SK-N-SH treated with all-trans-retinoic acid at 6 μM for 48 hours (cell line): Measurements from ENCODE around the gene SH2D6.

Experiments used
- ATAC-seq: fragments of 200-7000 bp; cut with Tn5 transposase; 3 replicates; pipeline ENCODE4 v1.9.1; 2020; ENCODE audit warnings: mild to moderate bottlenecking, moderate library complexity
- ARNTL ChIP-seq: fragments of 450-650 bp; formaldehyde crosslinking; IDR thresholded peaks from 2 replicates; pipeline ENCODE4 v1.5.0; 2020; ENCODE audit warnings: low read depth, mild to moderate bottlenecking, moderate library complexity, borderline replicate concordance
- BACH2 ChIP-seq: fragments of 250-450 bp; sonication (Bioruptor Pico); IDR thresholded peaks from 2 replicates; pipeline ENCODE4 v1.9.0; 2021; ENCODE audit warnings: mild to moderate bottlenecking, borderline replicate concordance
- CSDC2 ChIP-seq: fragments of 250-450 bp; sonication (Bioruptor Pico); IDR thresholded peaks from 2 replicates; pipeline ENCODE4 v1.5.0; 2020; ENCODE audit warnings: mild to moderate bottlenecking, moderate library complexity
- ESRRG ChIP-seq: fragments of 250-450 bp; sonication (Bioruptor Pico); IDR thresholded peaks from 2 replicates; pipeline ENCODE4 v1.6.1; 2021; ENCODE audit warnings: mild to moderate bottlenecking
- GLIS3 ChIP-seq: fragments of 250-450 bp; sonication (Bioruptor Pico); IDR thresholded peaks from 2 replicates; pipeline ENCODE4 v1.5.0; 2020; ENCODE audit warnings: mild to moderate bottlenecking, moderate library complexity
- OSR1 ChIP-seq: fragments of 250-450 bp; sonication (Bioruptor Pico); IDR thresholded peaks from 2 replicates; pipeline ENCODE4 v1.8.0; 2022; ENCODE audit warnings: moderate library complexity, mild to moderate bottlenecking, inconsistent platforms
- POU6F1 ChIP-seq: fragments of 250-450 bp; sonication (Bioruptor Pico); IDR thresholded peaks from 2 replicates; pipeline ENCODE4 v1.8.0; 2021; ENCODE audit warnings: low read depth, mild to moderate bottlenecking, moderate library complexity, borderline replicate concordance
- PPARA ChIP-seq: fragments of 250-450 bp; sonication (Bioruptor Pico); IDR thresholded peaks from 2 replicates; pipeline ENCODE4 v1.5.0; 2020; ENCODE audit warnings: mild to moderate bottlenecking, borderline replicate concordance
- RARB ChIP-seq: fragments of 250-450 bp; sonication (Bioruptor Pico); IDR thresholded peaks from 2 replicates; pipeline ENCODE4 v1.8.0; 2021; ENCODE audit warnings: mild to moderate bottlenecking, moderate library complexity
- TCF4 ChIP-seq: fragments of 250-450 bp; sonication (Bioruptor Pico); IDR thresholded peaks from 2 replicates; pipeline ENCODE4 v1.8.0; 2021; ENCODE audit warnings: mild to moderate bottlenecking, moderate library complexity, borderline replicate concordance
- TOX ChIP-seq: fragments of 250-450 bp; sonication (Bioruptor Pico); IDR thresholded peaks from 2 replicates; pipeline ENCODE4 v1.8.0; 2021; ENCODE audit warnings: mild to moderate bottlenecking, moderate library complexity, borderline replicate concordance
- ZC3H10 ChIP-seq: fragments of 250-450 bp; sonication (Bioruptor Pico); IDR thresholded peaks from 2 replicates; pipeline ENCODE4 v1.5.1; 2021; ENCODE audit warnings: mild to moderate bottlenecking, moderate library complexity
- ZFP3 ChIP-seq: fragments of 250-450 bp; sonication (Bioruptor Pico); IDR thresholded peaks from 2 replicates; pipeline ENCODE4 v1.5.0; 2020; ENCODE audit warnings: mild to moderate bottlenecking, moderate library complexity
- ZFP30 ChIP-seq: fragments of 450-650 bp; formaldehyde crosslinking; IDR thresholded peaks from 2 replicates; pipeline ENCODE4 v1.5.0; 2022; ENCODE audit warnings: mild to moderate bottlenecking, moderate library complexity
- ZNF70 ChIP-seq: fragments of 450-650 bp; formaldehyde crosslinking; IDR thresholded peaks from 2 replicates; pipeline ENCODE4 v1.5.0; 2020; ENCODE audit warnings: mild to moderate bottlenecking, moderate library complexity
- ZNF8 ChIP-seq: fragments of 450-650 bp; formaldehyde crosslinking; IDR thresholded peaks from 2 replicates; pipeline ENCODE4 v1.5.0; 2020; ENCODE audit warnings: mild to moderate bottlenecking, moderate library complexity
- TF ChIP-seq, protein P1 (sequence below): fragments of 250-450 bp; sonication (Bioruptor Pico); IDR thresholded peaks from 2 replicates; pipeline ENCODE4 v1.5.1; 2020; ENCODE audit warnings: low read depth, mild to moderate bottlenecking, moderate library complexity
- TF ChIP-seq, protein P2 (sequence below): fragments of 250-450 bp; sonication (Bioruptor Pico); IDR thresholded peaks from 2 replicates; pipeline ENCODE4 v1.5.1; 2021; ENCODE audit warnings: mild to moderate bottlenecking, moderate library complexity
- TF ChIP-seq, protein P3 (sequence below): fragments of 250-450 bp; sonication (Bioruptor Pico); IDR thresholded peaks from 2 replicates; pipeline ENCODE4 v1.8.0; 2020; ENCODE audit warnings: mild to moderate bottlenecking, moderate library complexity, borderline replicate concordance

The SH2D6 gene

DNA sequence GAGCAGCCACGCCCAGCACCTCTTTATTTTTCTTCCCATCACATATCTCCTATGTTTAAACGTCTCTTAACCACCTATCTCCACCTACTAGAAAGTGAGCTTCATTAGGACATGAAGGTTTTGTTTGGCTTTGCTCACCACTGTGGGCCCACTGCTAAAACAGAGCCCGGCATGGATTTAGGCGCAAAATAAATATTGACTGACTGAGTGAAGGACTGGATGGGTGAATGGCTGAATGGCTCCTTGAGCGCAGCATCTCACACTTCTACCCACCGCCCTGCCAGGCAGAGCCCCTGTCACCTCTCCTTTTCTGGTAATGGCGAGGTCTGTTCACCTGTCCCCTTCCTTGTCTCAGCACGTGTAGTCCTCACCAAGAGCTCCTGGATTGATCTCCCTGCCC is 18.5 kb upstream of the SH2D6 start:
- TF ChIP-seq ARNTL (CRISPR knock-in tag), result no peak
- no peak for TF ChIP-seq GLIS3 (CRISPR knock-in tag)
- TF ChIP-seq, all 23 proteins: peak for 0
- ATAC-seq, result no peak

DNA sequence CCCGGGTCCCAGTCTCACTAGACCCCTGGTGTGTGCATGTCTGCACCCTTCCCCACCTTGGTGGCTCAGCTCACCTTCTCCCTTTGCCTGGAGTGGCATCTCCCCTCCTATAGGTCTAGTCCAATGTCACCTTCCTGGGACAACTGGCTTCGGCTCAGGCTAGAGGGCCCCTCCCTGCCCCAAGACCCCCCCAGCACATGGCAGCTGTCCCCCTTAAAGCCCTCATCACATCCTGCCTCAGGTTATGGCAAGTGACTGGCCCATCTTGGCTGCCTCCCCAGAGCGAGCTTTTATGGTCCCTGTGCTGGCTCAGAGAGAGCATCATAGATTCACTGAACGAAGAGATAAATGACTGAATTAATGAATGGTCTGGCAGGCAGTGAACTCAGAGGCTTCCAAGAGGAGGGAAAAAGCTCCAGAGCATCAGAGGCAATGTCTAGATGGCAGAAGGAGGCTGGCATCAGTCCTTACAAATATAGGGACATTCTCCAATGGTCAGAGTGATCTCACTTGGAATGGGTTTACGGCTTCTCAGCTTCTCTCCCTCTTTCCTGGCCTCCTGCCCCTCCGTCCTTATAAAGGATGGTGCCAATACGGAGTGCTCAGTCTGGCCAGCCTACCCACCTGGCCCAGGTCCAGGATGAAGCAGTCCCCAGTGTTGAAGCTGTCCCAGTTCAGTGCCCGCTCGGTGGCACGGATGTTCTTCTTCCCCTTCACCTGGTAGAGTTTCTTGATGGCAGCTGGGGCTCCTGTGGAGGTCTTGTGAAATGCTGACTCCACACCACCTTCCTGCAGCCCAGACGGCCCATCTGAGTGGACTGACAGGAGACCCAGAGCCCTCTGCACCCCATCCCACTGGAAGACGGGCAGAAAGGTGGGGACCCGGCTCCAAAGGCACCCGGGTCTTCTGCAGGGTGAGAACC is 17.7 kb upstream of the SH2D6 start:
- no peak for ATAC-seq
- TF ChIP-seq BACH2 (CRISPR knock-in tag) (no peak), TCF4 (CRISPR knock-in tag) (no peak), TOX (no peak), POU6F1 (no peak), ZNF70 (CRISPR knock-in tag) (no peak), OSR1 (CRISPR knock-in tag) (no peak)
- TF ChIP-seq, protein P1, sequence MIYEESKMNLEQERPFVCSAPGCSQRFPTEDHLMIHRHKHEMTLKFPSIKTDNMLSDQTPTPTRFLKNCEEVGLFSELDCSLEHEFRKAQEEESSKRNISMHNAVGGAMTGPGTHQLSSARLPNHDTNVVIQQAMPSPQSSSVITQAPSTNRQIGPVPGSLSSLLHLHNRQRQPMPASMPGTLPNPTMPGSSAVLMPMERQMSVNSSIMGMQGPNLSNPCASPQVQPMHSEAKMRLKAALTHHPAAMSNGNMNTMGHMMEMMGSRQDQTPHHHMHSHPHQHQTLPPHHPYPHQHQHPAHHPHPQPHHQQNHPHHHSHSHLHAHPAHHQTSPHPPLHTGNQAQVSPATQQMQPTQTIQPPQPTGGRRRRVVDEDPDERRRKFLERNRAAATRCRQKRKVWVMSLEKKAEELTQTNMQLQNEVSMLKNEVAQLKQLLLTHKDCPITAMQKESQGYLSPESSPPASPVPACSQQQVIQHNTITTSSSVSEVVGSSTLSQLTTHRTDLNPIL (CRISPR knock-in tag), result no peak

DNA sequence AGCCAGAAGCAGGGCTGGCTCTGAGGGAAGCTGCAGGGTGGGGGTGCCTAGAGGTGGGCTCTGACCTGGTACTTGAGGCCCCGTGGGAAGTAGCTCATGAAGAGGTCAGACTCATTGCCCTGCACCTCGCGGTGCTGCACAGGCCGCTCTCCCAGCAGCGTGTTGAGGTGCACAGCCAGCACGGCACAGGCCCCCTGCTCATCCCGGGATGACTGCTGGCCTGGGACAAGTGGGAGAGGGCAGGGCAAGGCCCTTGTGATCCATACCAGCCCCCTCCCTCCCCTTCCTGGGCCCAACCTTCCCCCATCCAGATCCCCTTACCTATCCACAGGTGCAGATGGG is 17.1 kb upstream of the SH2D6 start:
- TF ChIP-seq ARNTL (CRISPR knock-in tag), result no peak
- TF ChIP-seq ZFP3 (CRISPR knock-in tag), result no peak
- TF ChIP-seq PPARA, result no peak
- TF ChIP-seq ESRRG (CRISPR knock-in tag), result no peak
- TF ChIP-seq CSDC2 (CRISPR knock-in tag), result no peak
- no peak for TF ChIP-seq OSR1 (CRISPR knock-in tag)
- no peak for TF ChIP-seq TOX
- TF ChIP-seq, protein P2, sequence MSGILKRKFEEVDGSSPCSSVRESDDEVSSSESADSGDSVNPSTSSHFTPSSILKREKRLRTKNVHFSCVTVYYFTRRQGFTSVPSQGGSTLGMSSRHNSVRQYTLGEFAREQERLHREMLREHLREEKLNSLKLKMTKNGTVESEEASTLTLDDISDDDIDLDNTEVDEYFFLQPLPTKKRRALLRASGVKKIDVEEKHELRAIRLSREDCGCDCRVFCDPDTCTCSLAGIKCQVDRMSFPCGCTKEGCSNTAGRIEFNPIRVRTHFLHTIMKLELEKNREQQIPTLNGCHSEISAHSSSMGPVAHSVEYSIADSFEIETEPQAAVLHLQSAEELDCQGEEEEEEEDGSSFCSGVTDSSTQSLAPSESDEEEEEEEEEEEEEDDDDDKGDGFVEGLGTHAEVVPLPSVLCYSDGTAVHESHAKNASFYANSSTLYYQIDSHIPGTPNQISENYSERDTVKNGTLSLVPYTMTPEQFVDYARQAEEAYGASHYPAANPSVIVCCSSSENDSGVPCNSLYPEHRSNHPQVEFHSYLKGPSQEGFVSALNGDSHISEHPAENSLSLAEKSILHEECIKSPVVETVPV (CRISPR knock-in tag), result no peak
- no peak for TF ChIP-seq RARB
- no peak for TF ChIP-seq ZC3H10 (CRISPR knock-in tag)
- TF ChIP-seq, protein P3, sequence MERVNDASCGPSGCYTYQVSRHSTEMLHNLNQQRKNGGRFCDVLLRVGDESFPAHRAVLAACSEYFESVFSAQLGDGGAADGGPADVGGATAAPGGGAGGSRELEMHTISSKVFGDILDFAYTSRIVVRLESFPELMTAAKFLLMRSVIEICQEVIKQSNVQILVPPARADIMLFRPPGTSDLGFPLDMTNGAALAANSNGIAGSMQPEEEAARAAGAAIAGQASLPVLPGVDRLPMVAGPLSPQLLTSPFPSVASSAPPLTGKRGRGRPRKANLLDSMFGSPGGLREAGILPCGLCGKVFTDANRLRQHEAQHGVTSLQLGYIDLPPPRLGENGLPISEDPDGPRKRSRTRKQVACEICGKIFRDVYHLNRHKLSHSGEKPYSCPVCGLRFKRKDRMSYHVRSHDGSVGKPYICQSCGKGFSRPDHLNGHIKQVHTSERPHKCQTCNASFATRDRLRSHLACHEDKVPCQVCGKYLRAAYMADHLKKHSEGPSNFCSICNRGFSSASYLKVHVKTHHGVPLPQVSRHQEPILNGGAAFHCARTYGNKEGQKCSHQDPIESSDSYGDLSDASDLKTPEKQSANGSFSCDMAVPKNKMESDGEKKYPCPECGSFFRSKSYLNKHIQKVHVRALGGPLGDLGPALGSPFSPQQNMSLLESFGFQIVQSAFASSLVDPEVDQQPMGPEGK, result no peak
- no peak for ATAC-seq

DNA sequence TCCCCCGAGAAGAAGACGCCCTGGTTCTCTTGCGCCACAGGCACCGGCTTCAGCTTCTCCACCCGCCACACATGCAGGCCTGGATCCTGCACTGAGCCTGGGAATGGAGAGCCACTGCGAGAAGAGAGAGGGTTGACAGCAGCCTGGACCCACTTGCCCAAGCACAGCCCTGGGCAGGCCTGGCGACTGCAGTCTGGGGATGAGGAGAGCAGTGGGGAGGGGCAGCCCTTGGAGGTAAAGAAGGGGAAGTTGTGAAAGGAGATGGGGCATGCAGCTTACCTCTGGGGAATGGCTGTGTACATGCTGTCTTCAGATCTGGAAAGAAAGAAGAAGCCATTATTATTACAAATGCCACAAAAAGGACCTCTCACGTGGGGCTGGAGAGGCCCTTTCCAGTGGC is 16.7 kb upstream of the SH2D6 start:
- no peak for ATAC-seq

More for the DNA sequence above, 16.7 kb upstream of the SH2D6 start:
- TF ChIP-seq, protein P1 (CRISPR knock-in tag), result no peak
- TF ChIP-seq BACH2 (CRISPR knock-in tag), result no peak
- no peak for TF ChIP-seq TOX
- TF ChIP-seq, protein P2 (CRISPR knock-in tag), result no peak
- no peak for TF ChIP-seq POU6F1
- TF ChIP-seq ZNF70 (CRISPR knock-in tag), result no peak
- no peak for TF ChIP-seq ZFP3 (CRISPR knock-in tag)
- no peak for TF ChIP-seq ZNF8 (CRISPR knock-in tag)
- TF ChIP-seq TCF4 (CRISPR knock-in tag), result no peak
- TF ChIP-seq, protein P3, result no peak
- no peak for TF ChIP-seq ESRRG (CRISPR knock-in tag)
- no peak for TF ChIP-seq ARNTL (CRISPR knock-in tag)
- TF ChIP-seq GLIS3 (CRISPR knock-in tag), result no peak
- TF ChIP-seq ZFP30 (CRISPR knock-in tag), result no peak
